GM20000 (cell line): ENCODE data around the gene UPB1.
A peak's percentile ranks its signal among the peaks of the same experiment; 100 is the strongest.
"Not testable (repeated sequence)": the region's sequence is repeated elsewhere in the genome, so short reads cannot be mapped to it uniquely, and the experiment has no call there.

Experiments used
- DNase-seq: peaks from one replicate; pipeline ENCODE4 v3.0.0; 2012; ENCODE audit warnings: low spot score
- TF ChIP-seq, protein P1 (sequence below): IDR thresholded peaks from 2 replicates; pipeline ENCODE4 v1.5.1; 2012; ENCODE audit warnings: mild to moderate bottlenecking, control low read depth; ENCODE audit errors: extremely low read depth, missing control alignments

The UPB1 gene

DNA sequence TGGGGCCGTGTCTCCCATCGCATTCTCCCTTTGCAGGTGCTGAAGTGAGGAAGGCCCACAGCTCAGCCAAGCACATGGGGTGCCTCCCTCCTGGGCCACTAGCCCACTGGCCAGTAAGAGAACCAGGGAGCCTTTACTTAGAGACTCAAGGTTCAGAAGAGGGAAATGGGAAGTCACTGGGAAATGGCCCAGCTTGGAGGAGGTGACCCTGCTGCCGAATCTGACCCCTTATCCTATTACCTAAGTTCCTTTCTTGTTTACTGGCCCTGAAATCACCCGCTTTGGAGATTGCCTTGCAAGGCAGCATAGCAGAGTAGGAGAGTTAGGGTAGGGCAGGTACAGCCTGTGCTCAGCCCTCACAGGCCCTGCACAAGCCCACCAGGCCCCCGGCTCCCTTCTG, 24.4 kb downstream of the UPB1 start:
- TF ChIP-seq, protein P1, sequence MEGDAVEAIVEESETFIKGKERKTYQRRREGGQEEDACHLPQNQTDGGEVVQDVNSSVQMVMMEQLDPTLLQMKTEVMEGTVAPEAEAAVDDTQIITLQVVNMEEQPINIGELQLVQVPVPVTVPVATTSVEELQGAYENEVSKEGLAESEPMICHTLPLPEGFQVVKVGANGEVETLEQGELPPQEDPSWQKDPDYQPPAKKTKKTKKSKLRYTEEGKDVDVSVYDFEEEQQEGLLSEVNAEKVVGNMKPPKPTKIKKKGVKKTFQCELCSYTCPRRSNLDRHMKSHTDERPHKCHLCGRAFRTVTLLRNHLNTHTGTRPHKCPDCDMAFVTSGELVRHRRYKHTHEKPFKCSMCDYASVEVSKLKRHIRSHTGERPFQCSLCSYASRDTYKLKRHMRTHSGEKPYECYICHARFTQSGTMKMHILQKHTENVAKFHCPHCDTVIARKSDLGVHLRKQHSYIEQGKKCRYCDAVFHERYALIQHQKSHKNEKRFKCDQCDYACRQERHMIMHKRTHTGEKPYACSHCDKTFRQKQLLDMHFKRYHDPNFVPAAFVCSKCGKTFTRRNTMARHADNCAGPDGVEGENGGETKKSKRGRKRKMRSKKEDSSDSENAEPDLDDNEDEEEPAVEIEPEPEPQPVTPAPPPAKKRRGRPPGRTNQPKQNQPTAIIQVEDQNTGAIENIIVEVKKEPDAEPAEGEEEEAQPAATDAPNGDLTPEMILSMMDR, result no peak
- DNase-seq, result no peak

DNA sequence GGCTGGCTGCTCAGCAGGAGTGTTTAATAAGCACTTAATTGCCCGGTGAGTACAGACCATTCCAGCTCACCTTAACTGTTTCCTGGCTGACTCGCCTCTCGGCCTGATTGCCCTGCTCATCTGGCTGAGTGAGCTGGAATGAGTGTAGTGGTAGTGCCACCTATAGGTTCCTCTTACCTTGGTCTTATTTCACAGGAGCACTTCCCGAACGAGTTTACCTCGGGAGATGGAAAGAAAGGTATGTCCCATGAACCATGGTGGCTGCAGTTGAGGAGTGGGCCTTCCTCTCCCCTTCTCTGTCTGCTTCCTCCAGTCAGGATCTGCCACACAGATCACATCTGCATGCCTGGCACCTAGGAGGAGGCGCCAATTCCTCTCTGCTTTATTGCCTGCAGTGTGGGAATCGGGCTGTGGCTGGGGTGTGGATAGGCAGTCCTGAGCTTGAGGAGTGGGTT, 26.7 kb downstream of the UPB1 start:
- peak; percentile 58 for DNase-seq
- TF ChIP-seq, protein P1, result peak; percentile 23

DNA sequence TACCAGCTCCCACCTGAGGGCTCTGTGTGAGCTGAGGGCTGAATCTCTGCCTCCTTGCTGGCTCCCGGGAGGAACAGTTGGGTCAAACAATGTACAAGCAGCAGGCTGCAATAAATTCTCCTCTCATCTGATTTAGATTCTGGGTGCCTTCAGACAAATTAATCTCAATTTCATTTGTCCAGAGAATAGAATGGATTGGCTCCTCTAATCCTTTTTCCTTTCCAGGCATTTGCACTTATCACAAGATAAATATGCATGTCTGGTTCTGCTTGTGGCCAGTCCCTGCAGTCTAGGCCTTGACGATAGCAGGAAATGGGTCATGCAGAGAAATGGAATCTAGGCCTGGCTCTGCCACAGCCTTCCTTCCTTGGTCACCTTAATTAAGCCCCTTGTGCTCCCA, 28.7 kb downstream of the UPB1 start:
- TF ChIP-seq, protein P1, result no peak
- DNase-seq, result no peak

DNA sequence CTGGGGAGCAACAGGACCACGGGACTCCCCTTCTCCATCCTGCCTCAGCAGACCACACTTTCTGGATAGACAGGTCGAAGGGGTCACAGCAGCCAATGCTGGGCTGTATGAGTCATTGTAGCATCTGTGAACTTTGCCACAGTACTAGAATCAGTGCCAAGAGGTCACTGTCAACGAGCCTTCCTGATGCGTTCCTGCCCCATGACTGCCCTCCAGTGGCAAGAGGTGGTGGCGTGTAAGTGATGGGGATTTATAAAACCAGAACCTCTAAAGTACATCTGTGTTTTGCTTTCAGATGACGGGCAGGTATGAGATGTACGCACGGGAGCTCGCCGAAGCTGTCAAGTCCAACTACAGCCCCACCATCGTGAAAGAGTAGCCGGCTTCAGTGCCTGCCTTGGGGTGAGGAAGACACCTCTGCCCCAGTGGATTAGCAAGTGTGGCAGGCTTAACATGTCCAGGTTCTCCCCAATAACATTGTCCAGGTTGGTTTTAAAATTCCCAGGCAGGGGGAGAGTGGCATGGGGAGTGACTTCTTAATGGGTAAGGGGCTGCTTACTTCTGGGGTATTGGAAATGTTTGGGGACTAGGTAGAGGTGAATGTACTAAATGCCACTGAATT, 30.4 kb downstream of the UPB1 start:
- DNase-seq, result peak; percentile 82
- TF ChIP-seq, protein P1, result peak; percentile 92

DNA sequence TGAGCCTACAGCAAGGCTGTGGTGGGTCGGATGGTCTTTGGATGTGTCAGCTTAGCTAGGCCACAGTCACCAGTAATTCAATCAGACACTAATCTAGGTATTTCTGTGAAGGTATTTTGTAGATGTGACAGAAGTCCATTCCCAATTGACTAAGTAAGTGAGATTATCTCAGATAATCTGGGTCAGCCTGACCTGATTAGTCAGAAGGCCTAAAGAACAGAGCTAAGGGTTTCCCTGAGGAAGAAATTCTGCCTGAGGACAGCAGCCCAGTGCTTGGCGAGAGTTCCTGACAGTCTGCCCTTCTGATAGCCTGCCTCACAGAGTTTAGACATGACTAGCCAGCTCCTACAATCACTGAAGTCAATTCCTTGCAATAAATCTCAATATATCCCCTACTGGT, 31.1 kb downstream of the UPB1 start:
- TF ChIP-seq, protein P1, result no peak

DNA sequence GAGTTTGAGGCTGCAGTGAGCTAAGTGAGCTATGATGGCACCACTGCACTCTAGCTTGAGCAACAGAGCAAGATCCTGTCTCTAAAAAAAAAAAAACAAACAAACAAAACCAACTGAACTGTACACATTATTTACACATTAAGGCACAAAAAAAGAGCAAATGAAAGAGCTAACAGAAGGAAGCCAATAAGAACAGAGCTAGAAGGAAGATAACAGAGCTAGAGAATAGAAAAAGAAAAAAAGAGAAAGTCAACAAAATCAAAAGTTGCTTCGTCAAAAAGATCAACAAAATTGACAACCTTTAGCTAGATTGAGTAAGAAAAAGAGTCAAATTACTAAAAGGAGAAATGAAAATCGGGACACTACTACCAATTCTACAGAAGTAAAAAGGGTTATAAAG, 34.8 kb downstream of the UPB1 start:
- no peak for DNase-seq
- TF ChIP-seq, protein P1, result no peak

More for the DNA sequence above, 31.1 kb downstream of the UPB1 start:
- DNase-seq, result no peak

DNA sequence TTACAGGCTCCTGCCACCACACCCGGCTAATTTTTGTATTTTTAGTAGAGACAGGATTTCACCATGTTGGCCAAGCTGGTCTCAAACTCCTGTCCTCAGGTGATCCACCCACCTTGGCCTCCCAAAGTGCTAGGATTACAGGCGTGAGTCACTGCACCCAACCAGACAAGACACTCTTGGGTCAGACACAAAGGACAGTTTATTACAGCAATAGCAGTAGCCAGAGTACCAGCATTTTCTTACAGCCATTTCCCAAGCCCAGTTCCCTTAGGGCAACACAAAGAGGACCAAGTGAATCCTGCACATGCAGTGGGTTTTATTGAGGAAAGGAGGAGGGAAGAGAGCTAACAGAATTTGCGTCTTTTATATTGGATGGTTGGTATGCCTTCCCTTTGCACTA, 35.8 kb downstream of the UPB1 start:
- DNase-seq, result not testable (repeated sequence)

DNA sequence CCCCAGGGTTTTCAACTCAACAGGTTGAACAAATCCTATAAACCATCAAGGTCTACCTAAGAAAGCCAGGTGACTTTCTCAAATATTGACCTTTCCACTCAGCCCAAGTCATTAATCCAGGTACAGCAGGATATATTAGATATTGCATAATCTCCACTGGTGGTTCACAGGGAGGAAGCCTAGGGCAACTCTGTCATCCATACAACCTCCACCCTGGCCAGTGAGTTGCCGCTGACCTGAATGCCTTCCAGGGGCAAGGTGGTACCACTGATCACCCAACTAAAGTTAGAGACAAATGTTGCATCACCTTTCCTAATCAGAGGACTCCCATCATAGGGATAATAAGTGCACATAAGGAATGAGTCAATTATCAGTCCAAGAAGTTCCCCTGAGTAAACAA, 36.9 kb downstream of the UPB1 start:
- DNase-seq, result no peak
- TF ChIP-seq, protein P1, result no peak
